Activated CD4-positive, CD25-positive, alpha-beta regulatory T cell (primary cell): Measurements from ENCODE around the gene BTF3.
"Not testable (repeated sequence)": the region's sequence is repeated elsewhere in the genome, so short reads cannot be mapped to it uniquely, and the experiment has no call there.

ENCODE experiments used
- DNase-seq, 4 experiments: peaks; one replicate each; lab custom pipeline; 2025; lab: John Stamatoyannopoulos, UW

Gene BTF3

DNA sequence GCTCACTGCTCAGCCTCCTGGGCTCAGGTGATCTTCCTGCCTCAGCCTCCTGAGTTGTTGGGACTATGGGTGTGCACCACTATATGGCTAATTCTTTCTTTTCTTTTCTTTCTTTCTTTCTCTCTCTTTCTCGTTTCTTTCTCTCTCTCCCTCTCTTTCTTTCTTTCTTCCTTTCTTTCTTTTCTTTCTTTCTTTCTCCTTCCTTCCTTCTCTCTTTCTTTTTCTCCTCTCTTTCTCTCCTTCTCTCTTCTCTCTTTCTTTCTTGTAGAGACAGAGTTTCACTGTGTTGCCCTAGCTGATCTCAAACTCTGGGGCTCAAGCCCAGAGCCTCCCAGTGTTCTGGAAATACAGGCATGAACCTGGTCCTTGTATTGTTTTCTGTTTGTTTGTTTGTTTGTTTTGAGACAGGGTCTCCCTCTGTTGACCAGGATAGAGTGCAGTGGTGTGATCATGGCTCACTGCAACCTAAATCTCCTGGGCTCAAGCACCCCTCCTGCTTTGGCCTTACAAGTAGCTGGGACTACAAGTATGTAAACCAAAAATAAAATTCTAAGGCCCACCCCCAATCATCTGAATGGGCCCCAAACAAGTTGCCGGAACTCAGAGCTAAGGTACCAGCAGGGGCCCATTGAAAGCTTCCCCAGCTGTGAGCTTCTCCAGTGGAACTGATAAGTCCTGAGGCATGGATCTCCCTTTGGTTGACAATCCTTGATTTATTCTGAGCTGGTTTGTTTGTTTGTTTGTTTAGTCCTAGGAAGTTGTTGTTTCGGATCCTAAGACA, 11.9 kb upstream of the BTF3 start:
- no peak for DNase-seq

DNA sequence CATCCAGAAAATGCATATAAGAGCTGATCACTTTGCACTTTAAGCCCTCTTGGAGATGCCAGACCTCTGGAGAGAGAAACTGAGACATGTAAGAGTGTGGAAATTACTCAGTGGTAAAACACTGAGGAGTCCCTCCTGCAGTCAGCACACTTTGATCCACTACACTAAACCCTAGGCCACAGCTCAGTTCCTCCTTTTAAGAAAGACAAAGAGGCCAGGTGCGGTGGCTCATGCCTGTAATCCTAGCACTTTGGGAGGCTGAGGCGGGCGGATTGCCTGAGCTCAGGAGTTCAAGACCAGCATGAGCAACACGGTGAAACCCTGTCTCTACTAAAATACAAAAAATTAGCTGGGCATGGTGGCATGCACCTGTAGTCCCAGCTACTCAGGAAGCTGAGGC, 11.0 kb upstream of the BTF3 start:
- not testable (repeated sequence) for DNase-seq

DNA sequence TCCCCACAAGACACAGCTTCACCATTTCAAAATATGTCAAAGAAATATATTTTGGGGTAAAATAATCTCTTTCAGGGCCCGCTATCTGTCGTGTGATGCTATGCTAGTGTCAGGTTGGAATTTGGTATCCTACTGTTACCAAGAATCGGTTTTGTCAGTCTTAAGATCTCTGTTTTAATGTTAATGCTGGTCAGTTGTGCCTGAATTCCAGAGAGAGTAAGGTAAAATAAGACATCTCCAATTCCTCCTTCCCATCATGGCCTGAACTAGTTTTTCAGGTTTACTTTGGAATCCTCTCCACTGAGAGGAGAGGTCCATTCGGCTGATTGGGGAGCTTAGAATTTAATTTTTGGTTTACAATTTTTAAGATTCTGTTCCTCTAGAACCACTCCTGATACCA, 10.4 kb upstream of the BTF3 start:
- no peak for DNase-seq

DNA sequence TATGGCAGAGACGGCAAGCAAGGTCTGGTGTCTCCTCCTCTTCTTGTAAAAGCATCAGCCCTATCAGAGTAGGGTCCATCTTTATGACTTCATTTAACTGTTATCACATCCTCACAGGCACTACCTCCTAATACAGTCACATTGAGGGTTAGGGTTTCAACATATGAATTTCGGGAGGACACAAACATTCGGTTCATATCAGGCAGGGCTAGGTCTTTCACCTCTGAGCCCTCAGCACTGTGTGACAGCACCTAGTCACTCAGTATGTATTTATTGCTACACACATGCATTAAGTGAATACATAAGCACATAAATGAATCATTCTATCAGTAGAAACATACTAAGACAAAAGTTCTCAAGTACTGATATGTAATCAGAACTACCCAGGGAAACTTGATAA, 9.4 kb upstream of the BTF3 start:
- DNase-seq: no peak

DNA sequence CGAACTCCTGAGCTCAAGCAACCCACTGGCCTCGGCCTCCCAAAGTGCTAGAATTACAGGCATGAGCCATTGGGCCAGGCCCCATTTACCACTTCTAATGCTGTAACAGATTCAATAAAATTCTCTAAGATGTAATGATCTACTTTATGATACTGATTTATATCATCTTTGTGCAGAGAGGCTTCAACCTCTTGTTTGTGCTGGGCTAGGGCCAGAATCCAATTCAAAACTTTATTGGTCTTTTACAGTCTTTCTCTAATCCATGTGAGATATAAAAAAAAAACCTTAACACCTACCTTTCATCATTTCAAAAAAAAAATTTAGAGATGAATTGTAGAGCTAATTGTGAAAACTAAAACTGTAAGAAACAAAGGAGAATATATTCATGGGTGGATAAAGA, 8.2 kb upstream of the BTF3 start:
- no peak for DNase-seq

DNA sequence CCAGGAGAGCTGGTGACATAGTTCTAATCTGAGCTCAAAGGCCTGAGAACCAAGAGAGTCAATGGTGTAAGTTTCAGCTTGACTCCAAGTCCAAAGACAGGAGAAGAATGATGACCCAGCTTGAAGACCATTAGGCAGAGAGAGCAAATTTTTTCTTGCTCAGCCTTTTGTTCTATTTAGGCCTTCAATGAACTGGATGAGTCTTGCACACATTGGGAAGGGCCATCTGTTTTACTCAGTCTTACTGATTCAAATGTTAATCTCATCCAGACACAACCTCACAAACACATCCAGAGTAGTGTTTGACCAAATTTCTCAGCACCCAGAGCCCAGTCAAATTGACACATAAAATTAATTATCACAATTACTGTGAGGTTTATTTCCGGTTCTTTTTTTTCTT, 7.1 kb upstream of the BTF3 start:
- no peak for DNase-seq

DNA sequence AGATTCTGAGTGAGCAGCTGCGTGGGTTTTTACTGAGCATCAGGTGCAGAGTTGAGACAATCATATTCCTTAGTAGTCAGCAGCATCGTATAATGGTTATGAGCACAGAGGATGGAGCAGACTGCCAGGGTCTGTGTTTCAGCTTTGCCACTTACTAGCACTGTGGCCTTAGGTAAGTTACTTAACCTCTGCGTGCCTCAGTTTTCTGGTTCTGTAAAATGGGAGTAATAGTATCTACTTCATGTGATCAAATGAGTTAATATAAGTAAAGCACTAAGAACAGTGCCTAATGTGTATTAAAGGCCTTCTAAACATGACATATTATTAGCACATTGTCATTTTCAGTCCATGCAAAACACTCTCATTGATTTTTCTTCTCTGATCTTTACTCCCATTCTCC, 4.8 kb upstream of the BTF3 start:
- DNase-seq: no peak

DNA sequence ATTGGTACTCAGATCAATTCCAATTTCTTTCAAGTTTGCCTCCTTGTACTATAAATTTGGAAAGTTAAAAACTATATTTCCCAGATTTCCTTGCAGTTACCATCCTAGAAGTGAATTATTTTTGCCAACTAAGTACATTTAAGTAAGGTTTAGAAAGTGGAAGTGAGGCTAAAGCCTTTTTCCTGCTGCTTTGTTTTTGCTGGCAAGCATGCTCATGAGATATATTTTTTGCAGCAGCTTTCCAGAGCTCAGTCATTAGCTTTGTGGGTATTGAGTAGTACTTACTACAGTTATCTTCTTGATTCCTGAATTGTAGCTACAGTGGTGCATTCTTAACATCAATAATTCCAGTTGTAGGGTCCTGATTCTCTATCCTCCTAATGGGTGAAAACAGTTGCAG, 3.5 kb upstream of the BTF3 start:
- DNase-seq: no peak

DNA sequence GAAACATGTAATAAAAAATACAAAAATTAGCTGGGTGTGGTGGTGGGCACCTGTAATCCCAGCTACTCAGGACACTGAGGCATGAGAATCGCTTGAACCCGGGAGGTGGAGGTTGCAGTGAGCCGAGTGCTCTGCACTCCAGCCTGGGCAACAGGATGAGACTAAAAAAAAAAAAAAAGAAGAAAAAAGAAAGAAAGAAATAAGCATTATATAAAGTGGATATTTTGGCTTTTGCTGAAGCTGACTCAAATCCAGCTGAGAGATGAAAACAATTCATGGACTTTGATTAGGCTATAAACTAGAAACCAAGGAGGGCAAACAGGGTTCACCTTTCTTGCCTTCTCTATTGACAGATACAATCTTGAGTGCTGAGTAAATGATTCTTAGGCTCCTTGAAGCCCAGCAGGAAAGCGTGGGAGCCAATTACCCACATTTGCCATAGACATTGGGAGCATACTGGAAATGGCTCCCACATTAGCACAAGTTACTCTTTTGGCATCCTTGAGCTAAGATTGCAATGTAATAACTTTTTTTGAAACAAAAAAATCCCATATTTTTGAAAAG, 2.4 kb upstream of the BTF3 start:
- no peak for DNase-seq

DNA sequence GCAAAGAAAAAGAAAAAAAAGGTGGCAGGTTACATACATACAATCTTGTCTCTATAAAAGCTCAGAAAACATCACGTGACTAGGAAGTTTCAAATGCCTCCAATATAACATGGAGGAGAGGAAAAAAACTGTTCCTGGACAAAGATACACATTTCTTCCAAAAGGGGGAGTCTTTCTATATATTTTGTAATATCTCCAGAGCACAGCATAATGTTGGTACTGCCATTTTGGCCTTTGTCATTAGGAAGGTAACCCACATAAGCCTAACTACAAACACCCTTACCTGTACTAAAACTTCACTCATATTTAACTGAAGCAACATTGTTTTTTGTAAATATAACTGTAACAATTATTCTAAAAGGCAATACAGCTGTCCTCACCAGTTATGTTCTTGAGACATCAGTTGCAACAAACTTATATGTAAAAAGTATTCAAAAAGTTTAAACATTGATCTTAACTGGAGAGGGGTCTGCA, 1.2 kb upstream of the BTF3 start:
- no peak for DNase-seq

DNA sequence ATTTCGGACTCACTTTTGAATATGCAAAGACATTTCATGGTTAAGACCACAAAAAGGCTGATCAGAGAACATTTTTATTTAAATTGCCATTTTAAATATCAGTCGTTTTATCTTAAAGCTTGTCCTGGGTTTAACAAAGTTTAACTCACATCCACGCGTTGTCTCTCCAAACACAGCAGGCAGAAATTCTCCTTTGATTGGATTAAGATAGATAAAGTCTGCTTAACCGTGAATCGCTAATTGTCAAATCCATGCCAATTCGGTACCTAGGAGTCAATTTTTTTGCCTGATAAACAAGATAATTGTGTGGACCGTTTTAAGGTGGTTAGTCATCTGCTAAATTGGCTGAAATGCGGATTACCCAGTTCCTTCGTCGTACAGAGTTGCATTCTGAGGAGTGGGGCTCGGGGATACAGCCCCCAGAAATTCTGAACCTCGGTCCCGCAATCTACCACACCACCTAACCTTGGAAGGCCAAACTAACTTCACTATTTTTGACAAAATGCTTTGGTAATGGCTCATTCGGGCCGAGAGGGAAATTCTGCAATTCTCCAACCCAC, 665 bp upstream of the BTF3 start:
- DNase-seq: no peak

DNA sequence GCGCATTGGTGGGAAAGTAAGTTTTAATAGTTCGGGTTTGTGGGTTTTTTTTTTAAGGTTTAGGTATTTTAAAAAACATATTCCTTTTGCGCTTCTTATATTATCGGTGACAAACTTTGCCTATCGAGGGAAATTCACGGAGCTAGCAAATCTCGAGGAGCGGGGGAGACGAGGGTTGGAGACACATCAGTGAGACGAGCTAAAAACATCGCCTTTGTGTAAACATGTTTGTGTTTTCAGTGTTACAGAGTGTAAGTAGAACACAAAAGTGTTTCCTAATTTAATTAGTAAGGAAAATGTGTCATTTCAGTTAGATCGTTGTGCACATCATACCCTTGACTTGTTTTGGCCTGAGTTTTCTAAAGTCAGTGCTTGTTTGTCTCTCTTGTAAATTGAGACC, 945 bp downstream of the BTF3 start:
- no peak for DNase-seq

DNA sequence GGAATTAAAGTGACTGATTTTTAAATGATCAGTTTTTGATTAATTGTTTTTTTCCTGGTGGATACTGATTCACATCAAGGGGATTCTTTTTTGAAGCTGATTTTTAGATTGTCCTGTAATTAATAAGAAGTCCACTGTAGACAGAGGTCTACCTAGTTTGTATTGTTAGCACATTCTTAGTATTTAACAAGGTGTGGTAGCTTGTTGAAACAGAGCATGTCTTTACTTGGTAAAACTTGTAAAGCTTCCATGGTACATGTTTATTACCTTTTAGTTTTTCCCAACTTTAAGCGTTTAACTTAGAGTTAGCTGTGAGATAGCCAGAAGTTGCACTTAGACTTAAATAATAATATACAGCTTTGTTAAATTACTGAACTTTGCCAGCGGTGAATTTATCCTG, 1.5 kb downstream of the BTF3 start:
- no peak for DNase-seq

DNA sequence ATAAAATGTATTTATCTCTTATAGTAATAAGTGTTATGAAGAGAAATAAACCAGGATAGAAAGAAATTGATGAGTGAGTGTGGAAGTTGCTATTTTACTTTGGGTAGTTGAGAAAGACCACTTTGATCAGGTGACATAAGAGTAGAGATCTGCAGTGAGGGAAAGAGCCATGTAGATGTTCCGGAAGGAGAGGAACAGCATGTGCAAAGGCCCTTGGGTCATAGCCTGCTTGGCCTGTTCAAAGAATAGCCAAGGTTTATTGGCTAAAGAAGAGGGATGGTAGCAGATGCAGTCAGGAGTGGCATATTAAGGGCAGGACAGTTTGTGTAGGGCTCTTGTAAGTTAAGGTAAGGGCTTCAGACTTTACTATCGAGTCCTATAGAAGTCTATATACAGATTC, 3.2 kb downstream of the BTF3 start:
- DNase-seq: no peak

DNA sequence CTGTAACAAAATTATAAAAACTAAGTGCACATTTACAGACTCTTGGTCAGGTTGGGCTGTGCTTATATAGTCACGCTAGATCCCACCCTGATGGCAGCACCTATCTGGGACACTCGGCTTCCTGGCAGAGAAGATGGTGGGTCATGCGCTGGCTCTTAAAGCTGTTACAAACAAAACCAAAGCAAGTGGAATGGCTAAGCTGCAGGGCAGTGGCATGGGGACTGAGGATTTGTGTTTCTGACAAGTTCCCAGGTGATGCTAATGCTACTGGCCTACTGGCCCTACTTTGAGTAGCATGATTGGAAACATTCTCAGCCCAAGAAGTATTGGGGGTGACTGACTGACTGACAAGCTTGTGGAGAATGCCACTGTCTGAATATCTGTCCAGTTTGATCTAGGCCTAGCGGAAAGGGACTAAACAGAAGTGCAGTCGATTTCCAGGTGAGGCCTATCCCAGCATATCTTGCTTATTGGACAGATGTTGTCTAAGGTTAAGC, 8.3 kb downstream of the BTF3 start:
- DNase-seq: no peak

DNA sequence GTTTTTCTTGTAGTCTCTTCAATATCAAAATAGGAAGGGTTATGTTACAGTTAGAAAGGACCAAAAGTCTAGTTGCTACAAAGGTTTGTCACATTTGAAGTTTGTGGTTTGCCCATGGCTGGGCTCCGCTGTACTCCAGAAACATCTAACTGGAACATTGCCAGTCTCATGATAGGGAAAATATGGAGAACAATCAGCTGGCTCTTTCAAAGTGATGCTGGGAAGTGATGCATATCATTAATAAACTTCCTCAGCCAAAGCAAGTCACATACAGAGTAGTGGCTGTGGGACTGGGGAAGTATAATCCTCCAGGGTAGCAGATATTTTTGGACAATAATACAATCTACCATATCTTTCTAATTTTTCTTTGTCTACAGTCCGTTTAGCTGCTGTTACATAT, 8.8 kb downstream of the BTF3 start:
- DNase-seq: no peak

DNA sequence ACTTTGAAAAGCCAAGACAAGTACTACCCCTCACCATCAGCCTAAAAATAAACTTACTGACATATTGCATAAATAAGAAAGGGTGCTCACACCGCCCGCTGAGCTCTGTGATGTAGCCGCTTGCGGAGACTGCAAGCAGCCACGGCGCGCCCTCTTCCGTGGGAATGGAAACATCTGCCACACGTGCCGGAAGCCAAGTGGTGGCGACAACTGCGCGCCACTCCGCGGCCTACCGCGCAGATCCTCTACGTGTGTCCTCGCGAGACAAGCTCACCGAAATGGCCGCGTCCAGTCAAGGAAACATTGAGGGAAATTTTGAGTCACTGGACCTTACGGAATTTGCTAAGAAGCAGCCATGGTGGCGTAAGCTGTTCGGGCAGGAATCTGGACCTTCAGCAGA, 10.3 kb downstream of the BTF3 start:
- DNase-seq: not testable (repeated sequence)

DNA sequence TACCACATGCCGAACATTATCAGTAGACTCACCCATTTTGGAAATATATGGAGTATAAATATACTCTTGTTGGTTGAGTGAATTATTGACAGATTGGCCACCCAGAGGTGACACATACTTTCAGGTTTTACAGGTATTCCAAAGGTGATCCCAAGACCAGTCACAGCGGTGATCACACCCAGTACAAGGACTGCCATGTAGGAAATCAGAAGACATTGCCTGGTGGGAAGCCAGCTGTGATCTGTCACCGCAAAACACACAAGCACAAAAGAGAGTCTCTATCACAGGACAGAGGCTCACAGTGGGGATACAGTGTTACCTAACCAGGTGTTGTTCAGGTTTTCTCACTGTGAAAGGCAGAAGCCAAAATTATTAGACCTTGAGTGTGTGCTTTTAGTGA, 15.8 kb downstream of the BTF3 start:
- no peak for DNase-seq

DNA sequence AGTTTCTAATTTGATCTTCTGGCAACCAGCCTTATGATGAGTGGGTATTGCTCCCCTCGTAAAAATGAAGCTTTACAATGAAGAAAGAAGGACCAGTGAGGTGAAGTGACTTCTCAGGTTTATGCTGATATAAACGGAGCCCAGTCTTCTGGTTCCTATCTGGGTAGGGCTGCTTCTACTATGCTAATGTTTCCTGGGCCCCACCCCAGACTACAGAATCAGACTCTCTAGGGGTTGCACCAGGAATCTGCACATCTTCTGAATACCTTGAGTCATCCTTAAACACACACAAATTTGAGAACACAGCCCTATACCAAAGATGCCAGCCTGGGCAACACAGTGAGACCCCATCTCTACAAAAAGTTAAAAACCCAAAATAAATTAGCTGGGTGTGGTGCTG, 16.2 kb downstream of the BTF3 start:
- no peak for DNase-seq

DNA sequence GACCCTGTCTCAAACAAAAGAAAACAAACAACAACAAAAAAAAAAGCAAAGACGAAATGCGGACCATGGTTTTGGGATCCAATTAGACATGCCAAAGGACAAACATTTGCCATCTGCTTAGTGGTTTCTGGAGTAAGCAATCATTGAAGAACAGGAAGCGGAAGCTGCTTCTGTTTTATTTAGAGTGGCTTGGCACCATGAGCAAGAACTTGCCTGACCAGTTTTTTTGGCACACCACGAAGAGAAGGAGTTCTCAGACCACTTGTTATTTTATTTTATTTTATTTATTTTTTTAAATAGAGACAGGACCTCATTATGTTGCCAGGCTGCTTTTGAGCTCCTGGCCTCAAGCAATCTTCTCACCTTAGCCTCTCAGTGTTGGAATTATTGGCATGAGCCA, 17.0 kb downstream of the BTF3 start:
- no peak for DNase-seq

DNA sequence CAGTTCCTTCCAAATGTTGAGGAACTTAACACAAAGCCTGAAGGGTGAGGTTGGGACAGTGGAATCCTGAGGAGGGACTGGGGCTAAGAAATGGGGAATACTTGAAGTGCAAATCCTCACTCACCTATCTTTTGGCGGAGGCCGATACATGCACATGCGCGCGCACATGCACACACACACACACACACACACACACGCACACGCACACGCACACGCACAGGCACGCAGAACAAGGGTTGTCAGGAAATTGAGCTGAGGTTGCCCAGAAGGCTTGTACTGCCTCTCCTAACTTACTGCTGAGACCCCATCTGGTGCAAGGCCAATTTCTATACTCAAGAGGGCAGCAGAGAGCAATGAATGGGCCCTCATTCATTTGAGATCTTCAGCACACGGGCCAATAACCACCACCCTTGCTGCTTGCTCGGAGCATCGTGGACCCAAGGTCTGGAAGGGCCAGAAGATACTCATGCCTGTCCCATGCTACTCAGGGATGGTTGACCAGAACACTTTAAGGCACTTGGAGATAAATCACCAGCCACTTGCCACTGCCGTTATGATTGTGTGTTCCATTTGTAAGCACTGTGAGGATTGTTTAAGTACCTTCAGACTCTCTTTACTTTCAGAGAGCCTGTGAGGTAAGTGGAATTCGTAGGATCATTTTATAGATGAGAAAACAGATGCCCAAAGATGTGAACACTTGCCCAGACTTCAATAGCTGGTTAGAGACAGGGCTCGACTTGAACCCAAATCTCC, 21.5 kb downstream of the BTF3 start:
- peak; percentile 12 to 33 (median 22) for DNase-seq

DNA sequence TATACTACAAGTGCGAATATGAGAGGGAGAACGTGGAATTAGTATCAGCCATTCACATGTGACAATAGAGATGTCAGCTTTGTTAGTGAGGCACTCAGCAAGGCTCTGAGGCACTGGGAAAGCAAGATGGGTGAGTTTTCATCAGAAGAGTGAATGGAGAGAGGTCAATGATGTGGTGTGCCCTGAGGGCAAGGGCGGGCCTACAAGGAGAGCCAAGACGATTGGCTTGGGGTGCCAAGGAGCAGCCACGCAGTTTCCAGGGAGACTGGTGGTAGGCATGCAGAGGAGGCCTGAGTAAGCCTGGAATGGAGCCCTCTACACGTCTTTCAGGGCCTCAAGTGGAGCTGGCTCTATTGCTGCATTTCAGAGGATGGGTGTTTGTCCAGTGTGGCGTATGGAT, 24.7 kb downstream of the BTF3 start:
- no peak for DNase-seq

DNA sequence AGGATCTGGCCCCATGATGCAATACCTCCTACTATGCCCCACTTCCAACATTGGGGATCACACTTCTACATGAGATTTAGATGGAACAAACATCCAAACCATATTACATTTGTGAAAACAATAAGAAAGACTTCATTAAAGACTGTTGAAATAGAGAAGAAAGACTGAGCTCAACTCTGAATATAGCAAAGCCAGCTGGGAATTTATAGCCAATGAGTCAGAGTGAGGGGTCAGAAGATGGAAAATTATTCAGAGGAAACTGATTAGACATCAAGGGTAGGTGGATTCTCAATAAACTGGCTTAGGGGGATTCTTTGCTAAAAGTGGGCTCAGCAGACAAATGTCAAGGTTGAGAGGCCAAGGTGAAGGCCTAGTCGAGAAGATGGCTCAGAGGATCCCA, 25.6 kb downstream of the BTF3 start:
- no peak for DNase-seq
